SHP77 (cell line): Measurements from ENCODE around the gene TRPV2.
A peak's percentile ranks its signal among the peaks of the same experiment; 100 is the strongest.
"Not testable (repeated sequence)": the region's sequence is repeated elsewhere in the genome, so short reads cannot be mapped to it uniquely, and the experiment has no call there.

ENCODE experiments used
- DNase-seq, 2 experiments: peaks; one replicate each; lab custom pipeline; 2025; lab: John Stamatoyannopoulos, UW

Gene TRPV2

DNA sequence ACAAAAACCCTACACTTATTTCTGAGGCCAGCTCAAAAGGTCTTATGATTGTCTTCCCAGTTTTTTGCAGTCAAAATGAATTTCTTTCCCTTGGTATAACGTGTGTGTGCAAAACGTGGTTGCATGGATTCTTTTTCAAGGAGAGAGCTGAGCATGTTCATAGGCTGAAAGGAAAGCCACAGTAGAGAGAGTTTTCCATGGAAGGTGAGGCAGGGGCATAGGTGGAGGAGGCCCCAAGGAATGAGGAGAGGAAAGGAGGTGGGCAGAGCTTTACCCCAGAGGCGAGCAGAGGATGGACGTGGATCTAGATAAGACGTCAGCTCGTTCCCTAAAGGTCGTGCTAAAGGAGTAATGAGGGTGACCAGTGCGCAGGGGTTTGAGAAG is 22.8 kb downstream of the TRPV2 start:
- no peak for DNase-seq

- DNase-seq, result peak; percentile 100
Observed at GRCh38 chr17:16438557-16439302, 23.4 kb downstream of the TRPV2 start.

DNA sequence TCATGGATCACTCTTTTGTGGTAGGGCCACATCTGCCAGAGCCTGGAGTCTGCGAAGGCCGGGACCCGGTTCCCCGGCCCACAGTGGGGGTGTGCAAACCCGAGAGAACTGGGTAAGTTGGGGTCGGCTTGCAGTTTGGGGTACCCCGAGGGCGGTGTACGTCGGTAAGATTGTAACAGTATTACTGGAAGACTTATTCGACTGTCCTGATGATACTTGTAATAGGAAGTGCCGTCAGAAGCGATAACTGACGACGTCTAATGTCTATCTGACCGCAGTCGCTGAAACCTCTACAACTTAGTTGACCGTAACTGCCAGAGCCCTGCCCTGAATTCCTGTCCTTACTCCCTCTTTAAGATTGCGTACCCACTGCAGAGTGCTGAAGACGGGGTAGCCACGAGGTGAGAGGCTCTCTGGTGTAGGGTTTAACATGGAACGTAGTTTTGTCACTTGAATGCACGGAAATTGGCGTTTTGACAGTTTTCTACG is 24.0 kb downstream of the TRPV2 start:
- DNase-seq, result no peak

- no peak for DNase-seq
Observed at GRCh38 chr17:16439811-16440351, 24.5 kb downstream of the TRPV2 start.

DNA sequence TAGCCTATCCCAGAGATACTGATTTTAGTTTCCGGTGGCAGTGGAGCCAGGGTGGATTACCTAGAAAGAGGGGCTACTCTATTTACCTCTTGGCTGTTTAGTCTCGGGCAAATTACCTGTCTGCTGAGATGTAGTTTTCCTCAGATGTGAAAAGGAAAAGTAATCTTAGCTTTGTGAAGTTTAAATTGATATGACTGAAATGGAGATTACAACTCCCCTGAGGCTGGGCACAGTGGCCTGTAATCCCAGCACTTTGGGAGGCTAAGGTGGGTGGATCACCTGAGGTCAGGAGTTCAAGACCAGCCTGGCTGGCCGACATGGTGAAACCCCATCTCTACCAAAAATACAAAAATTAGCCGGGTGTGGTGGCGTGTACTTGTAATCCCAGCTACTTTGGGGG is 25.0 kb downstream of the TRPV2 start:
- not testable (repeated sequence) for DNase-seq

- DNase-seq, result no peak
Observed at GRCh38 chr17:16440901-16441629, 25.7 kb downstream of the TRPV2 start.

DNA sequence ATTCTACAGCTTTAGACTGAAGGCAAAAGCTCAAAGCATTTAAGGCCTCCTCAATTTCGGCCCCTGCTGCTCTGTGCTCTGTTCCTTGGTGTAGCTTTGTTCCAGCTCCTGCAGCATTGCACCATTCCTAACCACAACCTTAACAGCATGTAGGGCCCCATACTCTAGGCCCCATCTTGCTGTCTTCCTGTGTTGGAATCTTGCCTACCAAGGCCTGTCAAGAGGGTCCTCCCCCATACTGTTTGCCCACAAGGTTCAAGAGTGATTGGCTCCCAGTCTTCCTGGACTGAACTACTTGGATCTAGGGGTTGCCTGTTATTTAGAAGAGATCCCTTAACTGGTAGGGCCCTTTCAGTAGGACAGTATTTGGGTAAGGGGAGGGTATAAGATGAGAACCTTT is 26.8 kb downstream of the TRPV2 start:
- no peak for DNase-seq

DNA sequence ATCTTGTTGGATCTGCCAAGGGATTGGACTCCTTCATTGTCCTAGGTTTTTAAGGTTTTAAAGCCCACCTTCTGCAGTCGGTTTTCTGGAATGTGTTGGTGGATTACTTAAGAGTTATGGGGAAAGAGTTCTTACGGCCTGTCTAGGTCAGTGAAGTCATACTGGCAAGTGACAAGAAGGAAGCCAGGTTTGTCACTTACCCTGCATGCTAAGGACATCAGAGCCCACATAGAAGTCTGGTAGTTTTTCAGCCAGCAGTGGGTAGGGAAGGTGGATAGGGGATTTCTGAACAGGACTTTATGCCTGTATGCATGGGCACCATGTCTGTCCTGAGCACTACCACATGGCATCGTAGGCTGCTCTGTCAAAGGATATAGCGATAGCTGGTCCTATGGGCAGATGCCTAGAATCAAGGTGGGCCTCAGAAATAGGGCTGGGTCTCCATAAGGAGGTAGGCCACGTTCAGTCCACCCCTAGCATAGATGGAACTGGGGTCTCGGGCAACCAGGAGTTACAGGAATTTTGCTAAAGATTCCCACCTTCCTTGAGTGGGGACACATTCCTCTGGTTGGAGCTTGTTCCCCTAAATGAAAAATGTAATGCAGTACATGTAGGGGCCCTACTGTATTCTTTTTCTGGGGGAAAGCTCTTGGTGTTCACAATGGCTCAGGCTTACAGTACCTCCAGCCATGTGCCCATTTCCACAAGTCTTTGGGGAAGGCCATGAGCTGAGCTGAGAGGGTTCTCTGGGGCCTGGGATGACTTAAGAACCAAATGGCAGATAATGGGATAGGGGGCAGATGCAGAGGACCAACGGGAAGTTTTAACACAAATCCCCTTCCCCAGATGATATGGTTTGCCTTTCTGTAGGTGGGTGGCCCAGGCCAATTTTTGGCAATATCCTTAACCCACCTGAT is 27.5 kb downstream of the TRPV2 start:
- DNase-seq, result no peak

- no peak for DNase-seq
Observed at GRCh38 chr17:16443511-16444257, 28.3 kb downstream of the TRPV2 start.

DNA sequence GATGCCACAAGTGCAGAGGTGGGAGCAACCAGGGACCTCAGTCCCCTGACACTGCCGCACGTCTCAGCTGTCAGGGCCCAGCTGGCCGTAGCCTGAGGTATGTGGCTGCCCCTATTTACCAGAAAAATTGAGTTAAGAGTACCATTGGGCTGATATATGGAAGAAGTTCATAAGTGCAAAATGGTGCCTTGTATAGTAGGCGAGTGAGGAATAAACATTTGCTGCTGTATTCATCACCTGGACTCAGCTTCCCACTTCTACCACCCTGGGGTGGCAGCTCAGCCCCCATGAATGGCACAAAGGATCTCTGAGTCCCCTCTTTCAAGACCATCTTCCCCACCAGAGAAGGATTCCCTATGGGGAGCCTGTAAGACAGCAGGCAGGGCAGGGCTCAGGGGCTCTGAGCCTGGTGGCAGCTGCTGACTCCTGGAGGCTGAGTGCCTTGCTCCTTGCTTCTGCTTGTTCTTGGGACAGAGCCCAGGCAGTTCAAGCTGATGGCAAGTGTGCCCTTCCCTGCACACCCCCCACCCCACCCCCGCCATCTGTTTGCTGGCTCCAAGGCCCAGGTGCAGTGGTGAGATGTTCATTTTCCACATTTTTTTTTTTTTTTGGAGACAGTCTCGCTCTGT is 29.0 kb downstream of the TRPV2 start:
- DNase-seq, result no peak

DNA sequence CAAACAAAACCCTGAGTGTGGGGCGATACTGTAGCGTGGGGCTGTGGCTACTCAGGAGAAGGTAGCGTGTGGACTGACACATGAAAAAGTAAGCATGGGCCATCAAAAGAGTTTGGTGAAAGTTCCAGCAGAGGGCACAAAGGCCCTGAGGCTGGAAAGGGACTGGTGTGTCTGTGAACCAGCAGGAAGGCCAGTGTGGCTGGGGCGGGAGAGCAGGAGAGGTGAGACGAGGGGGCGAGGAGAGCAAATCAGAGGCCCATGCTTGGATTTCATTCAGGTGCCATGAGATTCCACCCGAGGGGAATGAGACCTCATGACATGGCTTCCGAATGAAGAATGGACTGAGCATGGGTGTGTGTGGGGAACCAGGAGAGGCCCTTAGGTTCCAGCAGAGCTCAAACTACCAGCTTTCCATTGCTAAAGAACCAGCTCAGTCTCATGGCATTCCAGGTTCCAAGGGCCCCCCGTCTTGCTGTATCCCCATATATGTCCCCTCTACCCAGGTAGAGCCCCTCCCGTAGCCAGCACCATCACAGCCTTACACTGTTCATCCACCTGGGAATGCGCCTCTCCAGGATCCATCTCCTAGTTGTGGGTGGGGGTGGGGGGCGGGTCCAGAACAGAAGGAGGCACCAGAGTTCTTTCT is 31.1 kb downstream of the TRPV2 start:
- DNase-seq, result no peak

GRCh38 chr17:16447676-16448075 is 32.3 kb downstream of the TRPV2 start:
- DNase-seq, result no peak

DNA sequence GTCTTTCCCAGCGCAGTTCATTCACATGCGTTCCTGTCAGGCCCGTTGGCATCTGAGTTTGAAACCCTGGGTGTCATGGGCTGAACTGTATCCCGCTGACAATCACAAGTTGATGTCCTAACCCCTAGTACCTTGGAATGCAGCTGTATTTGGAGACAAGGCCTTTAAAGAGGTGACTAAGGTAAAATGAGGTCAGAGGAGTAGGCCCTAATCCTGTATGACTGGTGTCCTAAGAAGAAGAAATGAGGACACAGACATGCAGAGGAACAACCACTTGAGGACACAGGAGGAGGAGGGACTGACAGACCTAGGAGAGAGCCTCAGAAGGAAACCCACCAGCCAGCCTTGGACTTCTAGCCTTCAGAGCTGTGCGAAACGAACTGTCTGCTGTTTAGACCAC is 33.1 kb downstream of the TRPV2 start:
- no peak for DNase-seq

DNA sequence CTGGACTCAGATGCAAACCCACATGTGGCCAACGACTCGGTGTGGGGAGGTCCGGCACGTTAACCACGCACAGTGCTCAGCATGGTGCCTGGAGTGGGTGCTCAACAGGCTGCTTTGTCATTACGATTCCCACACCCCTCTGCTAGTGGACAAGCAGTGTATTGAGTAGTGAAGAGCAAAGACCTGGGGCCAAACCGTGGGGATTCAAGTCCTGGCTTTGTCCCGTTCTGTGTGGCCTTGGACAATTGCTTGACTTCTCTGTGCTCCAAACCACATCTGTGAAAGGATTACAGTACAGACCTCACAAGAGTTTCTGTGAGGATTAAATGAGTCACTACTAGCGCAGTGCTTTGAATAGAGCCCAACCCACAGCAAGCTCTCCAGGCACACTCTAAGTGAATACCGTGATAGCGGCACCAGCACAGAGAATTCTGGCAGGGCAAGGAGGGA is 33.8 kb downstream of the TRPV2 start:
- DNase-seq, result no peak

DNA sequence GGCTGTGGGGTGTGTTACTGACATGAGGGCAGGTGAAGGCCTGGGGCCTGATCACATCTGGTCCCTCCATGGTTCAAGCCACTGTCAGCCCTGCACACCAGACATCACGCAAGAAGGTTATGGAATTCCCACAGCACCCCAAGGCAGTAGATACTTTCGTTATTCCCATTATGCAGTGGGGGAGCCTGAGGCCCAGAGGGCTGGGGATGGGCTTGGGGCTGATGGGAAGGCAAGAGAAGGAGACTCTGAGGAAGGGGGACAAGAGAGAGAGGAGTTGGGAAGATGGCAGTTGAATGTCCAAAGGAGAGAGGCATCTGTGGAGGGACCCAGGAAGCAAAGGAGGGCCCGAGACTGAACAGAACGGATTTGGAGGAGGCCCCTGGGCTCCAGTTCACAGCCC is 34.7 kb downstream of the TRPV2 start:
- DNase-seq, result no peak

GRCh38 chr17:16452268-16452667 is 36.9 kb downstream of the TRPV2 start:
- DNase-seq, result not testable (repeated sequence)

DNA sequence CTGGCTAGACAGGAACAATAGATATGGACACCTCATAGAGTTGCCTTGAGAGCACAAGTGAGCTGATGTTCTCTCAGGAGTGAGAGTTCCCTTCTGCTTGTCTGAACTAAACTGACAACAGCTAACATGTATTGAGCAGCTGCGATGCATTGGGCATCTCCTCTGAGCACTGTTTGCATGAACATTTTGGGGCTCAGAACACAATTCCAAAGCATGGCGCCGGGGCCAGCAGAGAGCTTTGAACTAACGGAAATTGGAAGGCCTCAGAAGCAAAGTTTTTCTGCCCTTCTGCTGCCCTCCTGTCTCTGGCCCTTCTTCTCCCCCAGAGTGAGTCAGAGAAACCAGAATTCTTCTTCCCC is 38.1 kb downstream of the TRPV2 start:
- DNase-seq, result no peak

DNA sequence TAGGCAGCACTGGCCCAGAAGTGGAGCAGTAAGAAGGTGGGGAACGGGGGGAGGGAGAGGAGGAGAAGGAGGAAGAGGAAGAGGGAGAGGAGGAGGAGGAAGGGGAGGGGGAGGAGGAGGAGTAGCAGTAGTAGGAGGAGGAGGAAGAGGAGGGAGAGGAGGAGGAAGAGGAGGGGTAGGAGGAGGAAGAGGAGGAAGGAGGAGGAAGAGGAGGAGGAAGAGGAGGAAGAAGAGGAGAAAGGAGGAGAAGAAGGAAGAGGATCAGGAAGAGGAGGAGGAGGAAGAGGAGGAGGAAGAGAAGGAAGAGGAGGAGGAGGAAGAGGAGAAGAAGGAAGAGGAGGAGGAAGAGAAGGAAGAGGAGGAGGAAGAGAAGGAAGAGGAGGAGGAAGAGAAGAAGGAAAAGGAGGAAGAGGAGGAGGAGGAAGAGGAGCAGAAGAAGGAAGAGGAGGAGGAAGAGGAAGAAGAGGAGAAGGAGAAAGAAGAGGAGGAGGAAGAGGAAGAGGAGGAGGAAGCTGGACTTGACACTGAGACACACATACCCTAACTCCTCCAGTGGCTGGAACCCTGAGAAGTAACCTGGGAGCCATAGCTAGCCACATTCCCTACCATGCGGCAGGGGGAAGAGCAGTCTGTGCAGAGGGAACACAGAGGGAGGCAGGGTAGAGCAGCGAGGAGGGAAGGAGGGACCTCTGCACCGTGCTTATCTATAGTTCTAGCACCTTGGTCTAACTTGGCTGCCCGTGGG is 40.8 kb downstream of the TRPV2 start:
- no peak for DNase-seq

DNA sequence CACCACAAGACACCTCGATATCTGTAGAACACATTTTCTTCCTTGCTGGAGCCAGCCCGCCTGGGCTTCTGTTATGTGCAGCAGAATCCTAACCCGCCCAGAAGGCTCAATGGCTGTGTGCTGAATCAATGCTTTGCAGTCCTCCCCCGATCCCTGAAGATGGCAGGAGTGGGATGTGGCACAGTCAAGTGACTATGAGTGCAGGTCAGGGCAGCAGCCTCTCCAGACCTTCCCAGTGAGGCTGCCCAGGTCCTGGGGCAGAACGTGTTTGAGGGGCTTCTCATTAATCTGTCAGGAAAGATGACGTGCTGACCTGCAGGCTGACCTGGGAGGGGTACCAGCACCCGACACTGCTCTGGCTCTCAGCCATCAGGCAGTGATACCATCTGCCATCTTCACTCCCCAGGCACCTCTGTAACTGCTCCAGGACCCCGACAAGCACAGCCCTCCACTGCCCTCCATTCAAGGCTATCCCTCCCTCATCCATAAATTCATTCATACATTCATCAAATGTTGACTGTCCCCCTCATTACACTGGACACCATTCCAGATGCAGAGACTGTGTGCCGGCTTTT is 41.5 kb downstream of the TRPV2 start:
- no peak for DNase-seq
